C4-2B (cell line): Measurements from ENCODE around the gene UFM1.

Source experiments
- CTCF ChIP-seq: fragments of 450-650 bp; conservative IDR thresholded peaks from 2 replicates; pipeline ENCODE4 v1.5.1; 2017; ENCODE audit warnings: mild to moderate bottlenecking
- ZFX ChIP-seq: fragments of 450-650 bp; IDR thresholded peaks from 2 replicates; pipeline ENCODE4 v1.6.1; 2017

- TF ChIP-seq CTCF (no peak), ZFX (peak; percentile 85)
Measured at GRCh38 chr13:38349390-38350113, at the start of gene UFM1.
